Erythroblast (primary cell): ENCODE results near the gene MAGEF1.

Experiments used
- GATA1 ChIP-seq: IDR thresholded peaks from 2 replicates; pipeline ENCODE4 v1.6.1; 2011; ENCODE audit warnings: low read depth, mild to moderate bottlenecking, control low read depth, low read length, moderate library complexity
- POLR2A ChIP-seq: IDR thresholded peaks from 2 replicates; pipeline ENCODE4 v1.6.1; 2011; ENCODE audit warnings: mild to moderate bottlenecking, low read length

GRCh38 chr3:184677344-184678316 is 34.2 kb downstream of the MAGEF1 start:
- TF ChIP-seq POLR2A (no peak), GATA1 (no peak)
